Activated CD8-positive, alpha-beta memory T cell treated with anti-CD3 and anti-CD28 coated beads for 36 hours (primary cell): ENCODE measurements around the gene KIF3A. TPM values are rescaled to one million over a fixed set of nuclear protein-coding genes. Genes with fewer than 3 reads are reported as not detected.

ENCODE experiments used
- CTCF ChIA-PET: fragments of 350-600 bp; sonication (Branson Sonifier 250); formaldehyde crosslinking; loops from one replicate; lab custom pipeline; 2021; ENCODE audit warnings: antibody characterized with exemption; lab: Charles Lee
- POLR2A ChIA-PET: fragments of 350-600 bp; sonication (Branson Sonifier 250); formaldehyde crosslinking; loops from one replicate; lab custom pipeline; 2021; ENCODE audit warnings: antibody characterized with exemption; lab: Charles Lee
- total RNA-seq, 2 experiments: library from RNA; stranded (reverse); gene quantifications; one replicate each; pipeline ENCODE4 v1.2.3, GENCODE V29; 2021

Gene KIF3A
- total RNA-seq, 2 experiments from 2014 or later = 16.1 to 16.9 TPM

DNA sequence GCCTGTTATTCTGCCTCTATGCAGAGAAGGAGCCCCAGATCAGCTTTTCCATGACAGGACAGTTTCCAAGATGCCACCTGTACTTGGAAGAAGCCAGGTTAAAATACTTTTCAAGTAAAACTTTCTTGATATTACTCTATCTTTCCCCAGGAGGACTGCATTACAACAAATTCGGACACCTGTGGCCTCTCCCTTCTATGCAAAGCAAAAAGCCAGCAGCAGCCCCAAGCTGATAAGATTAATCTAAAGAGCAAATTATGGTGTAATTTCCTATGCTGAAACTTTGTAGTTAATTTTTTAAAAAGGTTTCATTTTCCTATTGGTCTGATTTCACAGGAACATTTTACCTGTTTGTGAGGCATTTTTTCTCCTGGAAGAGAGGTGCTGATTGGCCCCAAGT is 63.9 kb downstream of the KIF3A start:
- ChIA-PET CTCF (interaction anchor here (2.5 kb wide), 1 partner anchor 32 kb away, joined by 9 read pairs; no protein-coding TSS in a partner anchor), POLR2A (no interaction called here)

DNA sequence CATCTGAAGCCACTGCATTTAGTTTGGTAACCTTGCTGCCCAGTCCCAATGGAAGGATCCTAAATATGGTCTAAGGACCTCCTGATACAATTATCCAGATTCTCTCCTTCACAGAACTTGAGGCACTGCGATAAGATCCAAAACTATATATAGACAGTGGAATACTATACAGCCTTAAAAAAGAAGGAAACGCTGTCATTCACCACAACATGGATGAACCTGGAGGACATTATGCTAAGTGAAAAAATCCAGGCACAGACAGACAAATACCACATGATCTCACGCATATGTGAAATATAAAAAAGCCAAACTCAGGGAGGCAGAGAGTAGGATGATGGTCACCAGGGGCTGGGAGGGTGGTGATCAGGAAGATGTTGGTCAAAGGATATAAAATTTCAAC is 66.3 kb downstream of the KIF3A start:
- ChIA-PET POLR2A (no interaction called here), CTCF (interaction anchor here (1.5 kb wide), 1 partner anchor 150 kb away, joined by 6 read pairs; no protein-coding TSS in a partner anchor)

DNA sequence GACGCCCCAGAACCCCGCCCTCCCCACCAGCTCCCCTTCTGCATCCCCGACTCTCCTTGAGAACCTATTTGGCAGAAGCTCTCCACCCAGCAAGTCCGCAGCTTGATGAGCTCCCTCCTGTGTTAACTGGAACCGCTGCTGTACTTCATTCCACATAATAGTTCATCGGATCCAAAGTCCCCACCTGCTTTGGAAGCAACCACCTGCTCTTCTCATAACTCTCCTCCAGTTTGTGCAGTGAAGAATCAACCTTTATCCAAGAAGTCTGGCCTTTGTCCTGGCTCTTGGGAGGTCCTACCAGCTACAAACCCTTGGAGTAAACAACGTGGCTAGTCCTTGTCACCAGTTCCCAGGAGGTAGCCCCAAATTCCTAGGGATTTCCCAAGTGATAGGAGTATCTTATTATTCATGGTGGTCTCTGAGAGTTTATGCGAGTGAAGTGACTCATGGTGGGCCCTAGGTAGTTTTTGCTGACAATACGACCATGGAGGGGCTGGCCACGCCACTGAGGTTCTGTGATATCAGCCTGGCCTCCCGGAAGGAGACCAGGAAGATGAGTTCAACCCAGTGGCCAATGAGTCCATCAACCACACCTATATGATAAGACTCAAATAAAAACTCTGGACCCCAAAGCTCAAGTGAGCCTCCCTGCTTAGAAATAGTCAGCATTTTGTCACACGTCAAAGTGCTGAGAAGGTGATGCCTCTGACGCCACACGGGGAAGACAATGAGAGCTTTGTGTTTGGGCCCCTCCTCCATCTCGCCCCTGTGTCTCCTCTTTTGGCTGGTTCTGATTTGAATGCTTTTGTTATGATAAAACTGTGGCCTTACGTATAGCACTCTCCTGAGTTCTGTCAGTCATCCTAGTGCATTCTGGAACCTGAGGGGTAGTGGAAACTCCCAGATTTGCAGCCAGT is 67.1 kb downstream of the KIF3A start:
- ChIA-PET POLR2A (no interaction called here), CTCF (interaction anchor here (1.5 kb wide), 1 partner anchor 150 kb away, joined by 6 read pairs; no protein-coding TSS in a partner anchor)

DNA sequence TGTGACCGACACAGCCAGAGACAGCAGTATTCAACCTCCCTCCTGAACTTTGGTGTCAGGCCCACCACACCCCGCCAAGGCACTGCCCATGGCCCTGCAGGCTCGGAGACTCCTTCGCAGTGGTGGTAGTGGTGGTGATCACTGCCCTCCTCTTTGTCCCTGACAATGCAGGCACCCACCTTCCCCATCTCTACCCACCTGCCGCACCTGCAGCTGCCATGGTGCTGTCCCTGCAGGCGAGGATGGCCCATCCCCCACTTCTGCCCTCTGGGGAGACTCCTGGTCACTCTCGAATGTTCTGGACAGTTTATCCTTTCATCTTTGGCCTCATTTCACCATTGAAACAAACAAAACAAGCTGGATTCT is 67.9 kb downstream of the KIF3A start:
- CTCF ChIA-PET = interaction anchor here (0.6 to 1.5 kb wide), 2 partner anchors 12 to 151 kb away, joined by 3 to 6 read pairs; no protein-coding TSS in a partner anchor
- POLR2A ChIA-PET = no interaction called here

DNA sequence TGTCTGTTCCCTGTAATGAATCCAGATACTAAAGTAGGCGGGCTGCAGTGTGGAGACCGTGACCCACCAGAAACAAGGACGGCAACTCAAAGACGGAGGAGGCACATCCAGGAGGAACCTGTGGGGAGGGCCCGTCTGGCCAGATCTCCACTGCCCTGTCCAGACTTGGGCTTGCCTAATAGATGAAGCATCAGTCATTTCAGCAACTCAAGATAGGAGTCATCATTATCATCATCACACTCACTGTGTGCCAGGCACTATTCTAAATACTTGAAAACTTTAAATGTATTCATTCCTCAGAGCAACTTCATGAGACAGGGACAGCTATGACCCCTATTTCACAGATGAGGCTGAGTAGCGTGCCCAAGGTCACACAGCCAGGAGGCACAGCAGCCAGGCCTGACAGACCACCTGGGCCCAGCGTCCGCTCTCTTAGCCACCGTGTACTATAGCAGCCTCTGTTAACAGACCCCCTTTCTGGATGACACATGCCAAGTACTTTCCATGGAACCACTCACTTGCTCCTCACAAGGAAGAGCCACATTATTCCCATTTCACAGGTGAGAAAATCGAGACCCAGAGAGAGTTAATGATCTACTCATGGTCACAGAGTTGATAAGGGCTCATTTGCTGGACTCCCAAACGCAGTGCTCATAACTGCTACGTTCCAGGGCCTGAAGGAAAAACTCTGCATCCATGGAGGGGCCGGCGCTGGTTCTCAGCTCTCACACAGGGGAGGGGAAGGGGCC is 68.5 kb downstream of the KIF3A start:
- CTCF ChIA-PET = interaction anchor here (0.6 kb wide), 1 partner anchor 13 kb away, joined by 3 read pairs; no protein-coding TSS in a partner anchor
- POLR2A ChIA-PET = no interaction called here

DNA sequence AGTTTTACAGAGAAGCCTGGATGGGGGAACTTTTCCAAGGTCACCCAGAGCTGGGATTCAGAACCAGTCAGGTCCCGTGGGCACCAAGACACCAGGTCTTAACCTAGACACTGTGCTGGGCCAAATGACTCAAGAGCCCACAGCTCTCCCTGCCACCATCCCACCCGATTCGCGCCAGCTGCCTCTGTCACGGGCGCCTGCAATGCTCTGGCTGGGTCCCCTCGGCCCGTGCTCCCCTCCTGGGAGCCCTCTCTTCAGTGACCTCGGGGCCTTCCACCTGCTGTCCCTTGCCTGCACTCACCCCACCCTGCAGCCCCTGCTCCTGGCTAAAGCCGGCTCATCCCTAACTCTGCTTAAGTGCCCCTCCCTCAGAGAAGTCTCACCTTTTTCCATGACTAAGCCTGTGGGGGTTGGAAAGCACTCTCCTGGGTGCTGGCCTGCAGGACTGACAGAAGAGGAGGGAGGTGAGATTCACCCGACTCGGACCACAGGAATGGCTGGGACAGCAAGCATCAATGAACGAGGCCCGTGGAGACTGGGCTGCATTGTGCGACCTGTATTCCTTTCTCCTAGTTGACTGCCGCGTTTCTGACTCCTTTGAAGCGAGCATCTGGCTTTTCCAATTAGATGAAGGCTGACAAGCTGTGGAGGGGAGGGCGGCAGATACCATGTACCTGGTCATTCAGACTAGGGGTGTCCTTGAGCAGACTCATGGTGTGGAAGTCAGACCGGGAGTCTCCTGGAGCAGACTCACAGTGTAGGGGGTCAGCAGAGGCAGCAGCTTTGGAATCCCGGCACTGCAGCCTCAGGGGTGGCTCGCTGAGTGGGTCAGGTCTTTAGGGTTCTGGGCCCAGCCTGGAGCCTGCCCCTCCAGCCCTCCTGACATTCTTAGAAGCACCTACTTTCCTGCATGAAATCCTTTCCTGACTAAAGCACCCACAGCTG is 69.3 kb downstream of the KIF3A start:
- ChIA-PET POLR2A (no interaction called here), CTCF (no interaction called here)

DNA sequence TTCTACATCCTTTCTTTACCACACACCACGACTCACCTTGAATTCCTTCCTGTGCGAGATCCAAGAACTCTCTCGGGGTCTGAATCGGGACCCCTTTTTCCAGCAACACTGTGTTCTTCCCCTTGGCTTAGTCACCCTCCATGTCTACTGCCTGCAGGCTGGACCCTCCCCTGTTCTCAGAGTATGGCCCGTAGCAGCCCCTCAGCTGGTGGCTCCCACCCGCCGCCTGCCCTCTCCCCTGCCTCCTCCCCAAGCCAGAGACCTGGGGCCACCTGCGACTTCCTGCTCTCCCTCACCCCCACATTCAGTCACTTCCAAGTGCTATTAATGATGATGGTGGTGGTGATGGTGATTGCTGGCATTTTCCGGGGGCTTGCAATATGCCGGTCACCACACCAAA is 70.0 kb downstream of the KIF3A start:
- ChIA-PET POLR2A (no interaction called here), CTCF (no interaction called here)

DNA sequence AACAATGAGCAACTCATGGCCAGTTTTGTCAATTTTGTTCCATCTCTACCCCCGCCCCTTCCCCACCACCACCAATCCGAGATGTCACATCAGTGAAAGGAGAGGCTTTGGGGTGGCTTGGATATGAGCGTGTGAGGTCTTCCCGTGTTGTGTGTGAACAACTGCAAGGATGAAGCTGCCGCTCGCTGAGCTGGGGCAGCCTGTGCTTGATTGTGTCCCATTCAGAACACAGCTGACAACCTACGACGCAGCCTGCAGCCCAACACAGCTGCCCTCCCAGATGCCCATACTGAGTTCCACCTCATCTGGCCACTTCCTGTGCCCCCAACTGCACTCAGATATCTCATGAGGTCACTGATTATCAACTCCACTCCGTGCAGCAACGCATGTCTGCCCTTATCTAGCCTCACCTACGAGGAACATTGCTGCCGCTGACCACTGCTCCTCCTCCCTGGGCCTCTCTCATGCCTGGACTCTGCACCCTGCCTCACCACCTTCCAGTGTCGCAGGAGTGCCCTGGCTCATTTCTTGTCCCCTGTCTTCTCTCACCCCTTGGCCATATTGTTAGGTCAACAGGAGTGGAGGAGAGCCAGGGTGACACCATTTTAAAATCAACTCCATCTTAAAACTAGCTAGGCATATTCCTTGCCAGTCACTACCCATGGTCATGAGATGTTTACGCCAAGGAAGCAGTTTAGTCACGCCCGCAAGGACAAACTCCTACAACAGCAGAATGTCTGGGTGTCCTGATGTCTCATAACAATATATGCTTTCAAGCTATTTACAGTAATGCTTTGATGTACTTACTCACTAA is 70.8 kb downstream of the KIF3A start:
- POLR2A ChIA-PET = no interaction called here

DNA sequence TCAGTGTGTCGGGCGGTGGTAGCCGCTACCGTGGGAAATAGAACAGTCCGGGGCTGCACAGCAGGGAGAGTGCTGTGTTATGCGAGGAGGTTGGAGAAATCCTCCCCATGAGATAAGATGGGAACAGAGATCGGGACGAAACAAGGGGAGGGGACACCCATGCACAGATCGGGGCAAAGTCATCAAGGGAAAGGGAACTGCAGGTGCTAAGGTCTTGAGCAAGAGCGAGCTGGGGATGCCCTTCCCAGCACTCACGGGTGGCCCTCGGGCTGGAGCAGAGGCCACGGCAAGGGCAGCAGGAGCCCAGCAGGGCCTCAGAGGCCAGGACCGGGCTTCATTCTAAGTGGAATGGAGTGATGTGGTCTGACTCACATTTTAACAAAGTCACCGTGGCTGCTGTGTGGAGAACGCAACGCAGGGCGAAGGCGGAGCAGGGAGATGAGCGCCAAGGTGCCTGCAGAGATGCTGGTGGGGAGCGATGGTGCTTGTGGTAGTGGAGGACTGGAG is 71.7 kb downstream of the KIF3A start:
- CTCF ChIA-PET = no interaction called here
- POLR2A ChIA-PET = no interaction called here

More for the DNA sequence above, 70.8 kb downstream of the KIF3A start:
- CTCF ChIA-PET = no interaction called here

DNA sequence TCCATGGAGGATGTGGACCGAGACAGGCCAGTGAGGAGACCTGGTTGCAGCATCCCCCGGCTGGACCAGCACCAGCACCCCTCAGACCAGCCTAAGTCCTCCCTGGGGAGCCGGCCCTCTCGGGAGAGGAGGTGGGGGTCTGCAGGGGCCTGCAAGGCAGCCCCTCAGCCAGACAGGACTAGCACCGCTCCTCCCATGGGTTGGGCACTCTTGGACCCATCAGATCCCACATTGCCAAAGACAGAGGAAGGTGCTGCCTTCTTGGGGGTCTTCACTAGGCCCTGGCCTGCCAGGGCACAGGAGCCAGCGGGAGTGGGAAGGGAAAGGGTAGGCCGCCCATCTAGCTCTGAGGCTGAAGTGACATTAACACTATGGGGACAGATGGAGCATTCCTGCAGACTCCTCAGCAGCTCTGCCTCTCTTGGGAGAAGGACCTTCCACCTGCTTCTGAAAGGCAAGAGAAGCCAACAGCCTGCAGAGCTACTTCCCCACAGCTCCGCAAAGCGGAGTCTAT is 72.6 kb downstream of the KIF3A start:
- CTCF ChIA-PET = no interaction called here
- POLR2A ChIA-PET = interaction anchor here (1.5 kb wide), 1 partner anchor 24 kb away, joined by 8 read pairs; no protein-coding TSS in a partner anchor

DNA sequence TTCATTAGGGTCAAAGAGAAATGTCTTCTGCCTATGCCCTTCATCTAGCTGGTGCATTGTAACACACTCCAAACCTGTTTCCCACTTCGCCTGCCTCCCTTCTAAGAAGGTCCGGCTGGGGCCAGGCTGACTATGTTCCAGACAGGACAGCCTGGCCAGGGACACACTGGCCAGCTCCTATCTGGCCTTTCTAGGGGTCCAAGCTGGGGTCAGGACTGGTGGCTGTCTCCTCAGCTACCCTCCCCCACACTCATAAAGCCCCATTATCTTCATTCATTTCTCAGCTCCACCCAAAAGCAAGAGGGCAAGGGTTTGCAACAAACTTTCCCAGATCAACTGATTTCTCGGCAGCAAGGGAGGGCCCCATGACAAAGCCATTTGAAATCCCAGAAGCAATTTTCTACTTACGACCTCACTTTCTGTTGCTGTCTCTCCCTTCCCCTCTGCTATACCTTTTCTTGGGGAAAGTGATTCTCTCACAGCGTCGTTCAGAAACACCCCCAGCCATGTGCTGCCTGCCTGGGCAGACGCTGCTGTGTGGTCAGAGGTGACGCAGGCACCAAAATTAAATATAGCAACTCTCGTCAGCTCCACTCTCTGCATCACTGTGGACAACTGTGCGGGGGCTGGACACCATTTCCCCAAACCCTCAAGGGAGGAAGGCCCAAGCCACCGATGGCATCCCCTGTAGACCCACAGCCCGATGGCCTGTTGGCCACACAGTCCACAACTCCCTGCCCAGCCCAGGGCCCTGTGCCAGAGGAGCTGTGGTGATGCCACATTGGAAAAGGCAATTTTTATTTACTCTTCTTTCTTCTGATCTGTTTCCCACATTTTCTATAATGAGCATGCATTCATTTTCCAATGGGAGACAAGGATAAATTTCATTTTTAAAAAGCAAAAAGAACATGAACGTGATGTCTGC is 73.3 kb downstream of the KIF3A start:
- ChIA-PET CTCF (interaction anchor here (0.9 kb wide), 1 partner anchor 23 kb away, joined by 6 read pairs; no protein-coding TSS in a partner anchor), POLR2A (interaction anchor here (1.2 to 1.5 kb wide), 2 partner anchors 10 to 23 kb away, joined by 4 to 8 read pairs; no protein-coding TSS in a partner anchor)

DNA sequence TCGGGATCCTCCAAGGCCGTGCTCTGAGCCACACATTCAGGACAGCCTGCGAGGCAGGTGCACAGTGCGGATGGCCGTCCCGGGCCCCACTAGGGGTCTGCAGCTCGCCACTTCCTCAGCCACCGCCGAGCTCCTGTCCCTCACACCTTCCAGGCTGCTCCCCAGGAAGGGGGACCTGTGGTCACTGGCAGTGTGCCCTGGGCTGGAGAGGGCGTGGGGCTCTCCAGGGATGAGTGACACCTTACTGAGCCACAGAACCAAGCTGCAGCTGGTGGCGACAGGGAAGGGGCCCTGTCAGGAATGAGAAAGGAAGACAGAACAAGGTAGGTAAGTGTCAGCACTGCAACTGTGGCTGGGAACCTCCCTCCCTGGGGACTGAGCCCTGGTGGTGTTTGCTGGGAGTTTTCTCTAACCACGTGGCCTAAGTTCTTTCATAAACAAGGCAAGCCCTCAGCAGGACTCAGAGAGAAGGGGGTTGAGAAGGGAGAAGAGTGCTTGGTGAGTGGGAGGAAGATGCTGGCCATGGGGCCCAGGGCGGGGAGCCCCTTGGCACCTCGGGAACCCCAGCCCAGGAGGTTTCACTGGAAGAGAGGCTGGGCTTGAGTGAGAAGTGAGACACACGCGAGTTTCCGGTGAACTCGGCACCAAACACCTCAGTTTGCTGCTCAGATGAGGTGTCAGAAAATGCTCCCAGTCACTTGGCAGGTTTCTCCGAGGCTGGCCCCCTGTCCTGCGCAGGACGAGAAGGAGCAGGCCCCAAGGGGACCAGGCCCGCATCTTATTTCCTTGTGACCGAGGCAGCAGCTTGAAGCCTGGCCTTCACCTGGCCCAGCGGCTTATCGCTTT is 74.2 kb downstream of the KIF3A start:
- ChIA-PET CTCF (interaction anchor here (0.9 kb wide), 1 partner anchor 22 kb away, joined by 6 read pairs; no protein-coding TSS in a partner anchor), POLR2A (interaction anchor here (1.2 to 1.5 kb wide), 3 partner anchors 11 to 22 kb away, joined by 4 to 8 read pairs (median 4); no protein-coding TSS in a partner anchor)

DNA sequence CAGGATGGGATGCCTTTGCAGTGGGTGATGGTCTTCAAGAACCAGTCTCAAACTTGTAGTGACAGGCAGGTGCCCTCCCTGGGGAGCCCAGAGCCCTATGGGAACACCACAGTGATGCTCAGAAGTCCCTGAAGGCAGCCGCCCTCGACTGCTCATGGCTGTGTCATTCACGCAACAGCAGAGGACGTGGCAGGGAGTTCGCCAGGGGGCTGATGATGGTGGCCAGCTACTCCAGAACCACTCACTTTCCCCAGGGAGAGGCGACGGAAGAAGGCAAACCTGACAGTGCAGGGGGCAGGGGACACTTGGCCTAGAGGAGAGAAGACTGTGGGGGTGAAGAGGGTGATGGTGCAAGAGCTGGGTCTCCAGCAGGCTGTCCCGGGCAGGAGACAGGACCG is 75.3 kb downstream of the KIF3A start:
- POLR2A ChIA-PET = interaction anchor here (1.2 kb wide), 1 partner anchor 21 kb away, joined by 4 read pairs; no protein-coding TSS in a partner anchor
- CTCF ChIA-PET = interaction anchor here (1.1 kb wide), 1 partner anchor 13 kb away, joined by 3 read pairs; no protein-coding TSS in a partner anchor

DNA sequence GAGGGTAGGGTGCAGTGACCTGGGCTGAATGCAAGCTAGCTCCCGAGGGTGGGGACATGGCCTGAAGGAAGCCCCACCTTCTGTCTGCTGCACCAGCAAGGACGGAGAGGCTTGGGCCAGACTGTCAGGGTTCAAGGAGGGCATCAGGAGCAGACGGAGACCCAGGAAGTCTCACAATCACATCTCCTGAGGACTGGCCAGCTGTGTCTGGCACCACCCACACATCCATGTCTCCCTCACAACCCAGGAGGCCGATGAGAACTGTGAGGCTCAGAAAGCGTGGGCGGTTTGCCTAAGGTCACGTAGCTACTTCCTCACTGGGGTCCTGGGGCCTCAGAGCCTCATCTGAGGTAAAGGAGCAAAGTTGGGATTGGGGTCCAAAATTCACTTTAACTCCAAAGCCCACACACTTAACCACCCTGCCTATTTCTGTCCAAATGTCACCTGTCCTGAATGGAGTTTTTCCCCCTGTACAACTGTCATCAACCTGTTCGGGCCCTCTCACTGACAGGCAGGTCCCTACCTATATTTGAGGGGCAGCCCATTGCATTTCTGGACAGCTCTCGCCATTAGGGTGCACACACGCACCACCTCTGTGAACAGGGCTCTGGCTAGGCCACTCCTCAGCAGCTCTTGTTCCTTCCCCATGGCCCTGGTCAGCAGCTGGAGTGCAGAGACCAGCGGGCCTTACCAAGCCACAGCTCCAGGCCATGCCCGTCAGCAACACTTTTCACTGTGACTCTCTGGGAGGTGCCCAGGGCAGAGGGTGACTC is 75.9 kb downstream of the KIF3A start:
- CTCF ChIA-PET = interaction anchor here (1.1 kb wide), 1 partner anchor 13 kb away, joined by 3 read pairs; no protein-coding TSS in a partner anchor
- POLR2A ChIA-PET = no interaction called here
